Astrocyte of the cerebellum (primary cell): ENCODE data around the gene SEMA4G.

ENCODE experiments used
- DNase-seq: peaks from one replicate; pipeline ENCODE4 v3.0.0-alpha.2; 2011; ENCODE audit warnings: low read depth
- H3K4me3 ChIP-seq: 2 replicates; pipeline ENCODE4 v1.5.1; 2011; ENCODE audit warnings: mild to moderate bottlenecking, low read depth, low read length, moderate library complexity
- in situ Hi-C: cut with HindIII; loops from 2 replicates; pipeline ENCODE4 v1.10.0; 2017; ENCODE audit warnings: low sequenced_read_pairs
- TF ChIP-seq, protein P1 (sequence below): IDR thresholded peaks from 2 replicates; pipeline ENCODE4 v1.5.1; 2012; ENCODE audit warnings: low read length, low read depth, moderate library complexity, mild to moderate bottlenecking; ENCODE audit errors: missing control alignments

Gene SEMA4G

DNA sequence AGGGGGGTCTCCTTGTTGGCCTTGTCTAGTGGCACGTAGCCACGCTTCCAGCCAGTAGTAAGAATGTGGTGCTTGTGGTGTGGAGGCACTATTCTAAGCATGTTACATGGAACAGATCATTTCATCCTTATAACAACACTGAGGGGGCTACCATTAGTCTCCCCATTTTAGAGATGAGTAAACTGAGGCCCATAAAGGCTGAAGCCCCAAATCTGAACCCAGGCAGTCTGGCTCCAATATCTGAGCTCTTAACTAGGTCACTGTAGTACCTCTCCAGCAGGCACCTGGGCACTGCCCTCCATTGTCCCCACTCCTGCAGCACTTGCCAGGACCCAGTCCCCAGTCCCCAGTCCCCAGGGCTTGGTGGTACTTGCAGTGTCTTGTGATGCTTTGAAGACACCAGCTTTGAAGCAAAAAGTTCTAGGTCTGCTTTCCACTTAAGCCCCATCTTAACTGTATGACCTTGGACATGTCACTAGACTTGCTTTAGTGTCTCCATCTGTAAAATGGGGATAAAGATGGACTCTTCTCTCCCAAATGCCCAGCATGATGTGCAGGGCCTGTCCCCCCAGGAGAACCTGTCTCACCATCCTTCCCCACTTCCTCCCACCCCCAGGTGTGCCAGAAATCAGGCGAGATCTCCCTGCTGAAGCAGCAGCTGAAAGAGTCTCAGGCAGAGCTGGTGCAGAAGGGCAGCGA lies 36.7 kb downstream of the SEMA4G start:
- H3K4me3 ChIP-seq = no peak overlapping the region
- DNase-seq = no peak
- in situ Hi-C loops = no loop called here
- TF ChIP-seq, protein P1, sequence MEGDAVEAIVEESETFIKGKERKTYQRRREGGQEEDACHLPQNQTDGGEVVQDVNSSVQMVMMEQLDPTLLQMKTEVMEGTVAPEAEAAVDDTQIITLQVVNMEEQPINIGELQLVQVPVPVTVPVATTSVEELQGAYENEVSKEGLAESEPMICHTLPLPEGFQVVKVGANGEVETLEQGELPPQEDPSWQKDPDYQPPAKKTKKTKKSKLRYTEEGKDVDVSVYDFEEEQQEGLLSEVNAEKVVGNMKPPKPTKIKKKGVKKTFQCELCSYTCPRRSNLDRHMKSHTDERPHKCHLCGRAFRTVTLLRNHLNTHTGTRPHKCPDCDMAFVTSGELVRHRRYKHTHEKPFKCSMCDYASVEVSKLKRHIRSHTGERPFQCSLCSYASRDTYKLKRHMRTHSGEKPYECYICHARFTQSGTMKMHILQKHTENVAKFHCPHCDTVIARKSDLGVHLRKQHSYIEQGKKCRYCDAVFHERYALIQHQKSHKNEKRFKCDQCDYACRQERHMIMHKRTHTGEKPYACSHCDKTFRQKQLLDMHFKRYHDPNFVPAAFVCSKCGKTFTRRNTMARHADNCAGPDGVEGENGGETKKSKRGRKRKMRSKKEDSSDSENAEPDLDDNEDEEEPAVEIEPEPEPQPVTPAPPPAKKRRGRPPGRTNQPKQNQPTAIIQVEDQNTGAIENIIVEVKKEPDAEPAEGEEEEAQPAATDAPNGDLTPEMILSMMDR = no peak

DNA sequence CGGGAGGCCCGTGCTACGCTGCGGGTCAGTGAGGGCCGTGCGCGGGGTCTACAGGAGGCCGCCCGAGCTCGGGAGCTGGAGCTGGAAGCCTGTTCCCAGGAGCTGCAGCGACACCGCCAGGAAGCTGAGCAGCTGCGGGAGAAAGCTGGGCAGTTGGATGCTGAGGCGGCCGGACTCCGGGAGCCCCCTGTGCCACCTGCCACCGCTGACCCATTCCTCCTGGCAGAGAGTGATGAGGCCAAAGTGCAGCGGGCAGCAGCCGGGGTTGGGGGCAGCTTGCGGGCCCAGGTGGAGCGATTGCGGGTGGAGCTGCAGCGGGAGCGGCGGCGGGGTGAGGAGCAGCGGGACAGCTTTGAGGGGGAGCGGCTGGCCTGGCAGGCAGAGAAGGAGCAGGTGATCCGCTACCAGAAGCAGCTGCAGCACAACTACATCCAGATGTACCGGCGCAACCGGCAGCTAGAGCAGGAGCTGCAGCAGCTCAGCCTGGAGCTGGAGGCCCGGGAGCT lies 37.3 kb downstream of the SEMA4G start:
- no peak overlapping the region for H3K4me3 ChIP-seq
- TF ChIP-seq, protein P1 = no peak
- DNase-seq = no peak
- in situ Hi-C loops = no loop called here

DNA sequence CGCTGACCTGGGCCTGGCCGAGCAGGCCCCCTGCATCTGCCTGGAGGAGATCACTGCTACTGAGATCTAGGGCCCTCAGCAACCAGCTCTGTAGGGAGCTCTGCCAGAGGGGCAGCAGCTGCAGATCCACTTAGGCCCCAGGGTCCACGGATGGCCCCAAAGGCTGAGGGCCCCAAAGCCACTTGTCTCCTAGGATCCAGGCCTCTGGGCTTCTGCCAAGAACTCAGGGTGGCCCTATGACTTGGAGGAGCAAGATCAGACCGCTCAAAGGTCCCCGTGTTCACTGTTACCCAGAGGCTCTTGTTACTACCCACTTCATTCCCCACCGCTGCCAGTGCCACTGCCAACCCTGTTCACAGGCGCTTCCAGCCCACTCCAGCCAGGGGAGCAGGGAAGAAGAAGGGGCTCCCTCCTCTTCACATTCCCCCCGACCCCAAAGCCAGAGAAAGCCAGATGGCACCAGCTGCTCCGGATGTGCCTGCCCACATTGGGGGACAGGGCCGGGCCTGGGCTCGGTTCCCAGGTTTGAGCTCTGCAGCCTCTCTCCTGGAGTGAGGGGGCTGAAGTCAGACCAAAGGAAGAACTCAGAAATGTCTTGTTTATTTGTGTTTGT lies 37.9 kb downstream of the SEMA4G start:
- DNase-seq = no peak
- in situ Hi-C loops = no loop called here
- H3K4me3 ChIP-seq = no peak overlapping the region
- TF ChIP-seq, protein P1 = no peak

DNA sequence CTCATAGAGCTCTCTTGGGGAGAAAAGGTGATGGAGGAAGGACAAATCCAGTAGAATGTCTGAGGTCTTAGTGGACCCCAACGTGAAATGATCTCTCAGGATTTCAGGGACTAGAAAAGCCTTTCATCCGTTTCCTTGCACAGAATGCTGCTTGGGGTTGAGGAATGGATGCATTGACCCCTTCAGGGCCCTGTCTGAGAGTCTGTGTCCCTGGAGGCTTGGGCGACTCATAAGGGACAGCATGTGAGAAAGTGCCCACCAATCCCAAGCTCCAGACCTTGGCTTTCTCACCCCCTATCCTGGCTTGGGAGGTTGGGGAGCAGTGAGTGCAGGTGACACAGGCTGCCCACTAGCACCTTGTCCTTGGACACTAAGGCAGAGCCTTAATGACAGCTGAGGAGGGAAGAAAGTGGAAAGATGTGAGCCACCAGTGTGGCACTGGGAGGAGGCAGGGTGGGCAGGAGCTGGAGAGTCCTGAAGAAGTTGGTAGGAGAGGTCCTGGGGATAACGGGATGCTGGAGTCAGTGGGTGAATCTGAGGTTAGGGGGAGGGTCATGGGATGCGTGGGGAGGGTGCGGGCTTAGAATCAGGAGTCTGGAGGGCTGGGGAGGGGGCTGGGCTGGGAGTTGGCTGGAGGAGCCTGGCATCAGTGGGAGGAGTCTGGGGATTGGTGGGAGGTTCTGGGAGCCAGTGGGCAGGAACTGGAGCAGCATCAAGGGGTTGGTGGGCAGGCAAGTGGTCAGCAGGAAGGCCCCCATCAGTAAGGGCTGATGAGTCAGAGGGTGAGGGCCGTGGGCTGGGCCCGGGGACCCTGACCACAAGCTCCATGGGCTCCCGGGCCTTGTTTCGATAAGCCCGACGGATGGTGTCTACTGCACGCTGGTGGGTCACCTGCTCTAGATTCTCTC lies 38.9 kb downstream of the SEMA4G start:
- in situ Hi-C loops = no loop called here
- TF ChIP-seq, protein P1 = no peak
- DNase-seq = no peak
- H3K4me3 ChIP-seq = no peak overlapping the region

DNA sequence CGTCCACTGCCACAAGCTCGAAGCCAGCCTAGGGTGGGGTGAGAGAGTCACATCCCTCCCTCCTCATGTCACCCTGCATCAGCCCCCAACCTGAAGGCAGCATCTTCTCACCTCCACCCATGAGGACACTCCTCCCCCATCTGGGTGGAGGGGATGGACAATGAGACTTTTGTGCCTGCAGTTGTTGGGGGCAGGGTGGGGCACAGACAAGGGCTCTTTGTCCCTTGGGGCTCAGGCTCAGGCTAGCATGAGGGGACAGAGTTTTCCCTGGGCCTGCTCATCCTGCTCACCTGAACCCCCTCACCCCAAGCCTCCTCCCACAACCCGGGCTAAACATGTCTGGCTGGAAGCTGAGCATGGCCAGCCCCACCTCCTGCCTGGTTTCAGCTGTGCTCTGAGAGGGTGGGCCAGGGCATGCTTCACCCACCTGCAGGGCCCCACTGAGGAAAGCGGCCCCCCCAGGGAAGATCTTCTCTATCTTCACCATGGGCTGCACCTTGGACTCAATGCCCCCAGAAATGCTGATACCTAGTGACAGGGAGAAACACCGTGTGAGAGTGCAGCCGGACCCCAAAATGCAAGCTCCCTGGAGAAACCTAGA lies 39.6 kb downstream of the SEMA4G start:
- H3K4me3 ChIP-seq = no peak overlapping the region
- no peak for DNase-seq
- in situ Hi-C loops = no loop called here
- TF ChIP-seq, protein P1 = no peak

DNA sequence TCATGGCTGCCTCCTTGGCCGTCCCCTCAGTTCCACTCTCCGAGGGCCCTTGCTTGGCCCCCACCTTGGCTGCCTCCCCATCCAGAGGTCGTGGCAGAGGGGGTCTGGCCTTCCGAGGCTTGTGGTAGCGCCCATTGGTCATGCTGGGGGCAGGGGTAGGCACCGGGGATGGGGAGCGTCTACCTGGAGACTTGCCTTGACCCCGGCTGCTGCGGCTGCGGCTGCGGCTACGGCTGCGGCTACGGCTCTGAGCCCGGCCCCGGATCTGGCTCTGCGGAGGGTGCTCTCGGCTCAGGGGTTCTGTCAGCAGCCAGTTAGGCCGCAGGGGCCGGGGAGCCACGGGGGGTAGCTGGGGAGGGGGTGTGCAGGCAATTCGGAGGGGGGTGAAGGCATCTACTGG lies 41.0 kb downstream of the SEMA4G start:
- DNase-seq = no peak
- TF ChIP-seq, protein P1 = no peak
- no peak overlapping the region for H3K4me3 ChIP-seq
- in situ Hi-C loops = no loop called here
